AG04450 (cell line): ENCODE measurements around the gene AXDND1. TPM values are rescaled to one million over a fixed set of nuclear protein-coding genes. Genes with fewer than 3 reads are reported as not detected.
A peak's percentile ranks its signal among the peaks of the same experiment; 100 is the strongest.

ENCODE experiments used
- CTCF ChIA-PET: fragments of 300-600, 350-600 bp; formaldehyde crosslinking; extraction: SDS; loops from one replicate; lab custom pipeline; 2022; ENCODE audit warnings: antibody characterized with exemption, inconsistent platforms; lab: Charles Lee
- POLR2A ChIA-PET: fragments of 350-600 bp; formaldehyde crosslinking; extraction: SDS; loops from one replicate; lab custom pipeline; 2021; ENCODE audit warnings: antibody characterized with exemption, inconsistent platforms; lab: Yijun Ruan, JAX
- DNase-seq: peaks from one replicate; pipeline ENCODE4 v3.0.0-alpha.2; 2011; ENCODE audit warnings: low read depth, low spot score
- H3K27ac ChIP-seq: one replicate; pipeline ENCODE4 v1.5.1; 2012; ENCODE audit warnings: low read depth, low read length, control low read depth
- H3K27me3 ChIP-seq: one replicate; pipeline ENCODE4 v1.6.0; 2012; ENCODE audit warnings: low read length; ENCODE audit not compliant: control insufficient read depth, insufficient read depth
- H3K4me3 ChIP-seq: 2 replicates; pipeline ENCODE4 v1.5.1; 2011; ENCODE audit warnings: mild to moderate bottlenecking, low read depth, low read length, control low read depth
- H3K9me3 ChIP-seq: 2 replicates; pipeline ENCODE4 v1.5.1; 2012; ENCODE audit warnings: low read length; ENCODE audit not compliant: control insufficient read depth, insufficient read depth
- polyA plus RNA-seq: library from polyadenylated mRNA; depleted of rRNA; stranded (reverse); fragments of >200 nt; gene quantifications from 2 replicates; pipeline ENCODE4 v1.2.3, GENCODE V29; 2011
- TF ChIP-seq, protein P1 (sequence below): IDR thresholded peaks from 2 replicates; pipeline ENCODE4 v1.5.1; 2011; ENCODE audit warnings: low read depth, low read length, control low read depth, inconsistent platforms

AXDND1 gene
- polyA plus RNA-seq, 1 experiment, result 0.27 TPM

GRCh38 chr1:179549368-179549700 lies 183.6 kb downstream of the AXDND1 start:
- CTCF ChIA-PET, result no interaction called here

DNA sequence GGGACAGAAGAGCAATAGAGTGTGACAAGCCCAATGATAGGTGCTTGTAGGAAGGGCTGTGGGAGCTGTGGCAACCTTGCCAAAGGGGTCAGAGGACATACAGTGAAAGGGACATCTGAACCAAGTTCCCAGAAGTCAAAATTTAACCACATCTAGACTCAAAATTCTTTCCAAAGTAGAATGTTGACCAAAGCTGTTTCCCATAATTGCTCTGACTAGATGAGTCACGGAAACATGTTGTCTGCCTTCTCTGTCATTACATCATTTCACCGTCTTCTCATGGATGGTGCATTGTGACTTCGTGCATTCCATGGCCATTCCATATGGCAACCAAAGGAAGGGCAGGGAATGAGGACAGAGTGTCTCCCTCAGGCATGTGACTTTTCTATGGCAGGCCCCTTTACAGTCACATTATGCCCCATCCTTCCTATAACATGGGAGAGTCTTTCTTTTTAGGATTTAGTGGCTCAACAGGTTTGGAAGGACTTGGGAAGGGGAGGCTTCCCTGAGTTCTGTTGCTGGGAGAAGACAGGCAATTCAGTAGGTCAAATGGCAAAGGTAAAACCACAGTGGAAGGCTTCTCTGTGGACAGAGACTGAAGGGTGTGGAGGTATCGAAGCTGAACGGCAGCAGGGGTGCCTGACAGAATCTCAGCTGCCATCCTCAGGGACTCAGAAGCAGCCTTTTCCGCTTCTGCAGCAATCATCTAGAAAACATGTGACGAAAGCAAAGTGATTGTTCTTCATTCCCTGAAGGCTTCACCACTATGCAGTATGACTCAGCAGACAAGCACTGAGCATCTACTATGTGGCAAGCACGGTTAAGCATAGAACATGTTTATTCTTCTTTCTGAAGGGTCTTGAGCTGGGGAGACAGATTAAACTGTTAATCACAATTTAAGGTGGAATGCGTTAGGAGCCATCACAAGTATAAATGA lies 185.2 kb downstream of the AXDND1 start:
- Histone ChIP-seq H3K27ac (no peak overlapping the region), H3K9me3 (no peaks in the 10 kb centered on the region), H3K27me3 (no peaks in the 10 kb centered on the region), H3K4me3 (no peak overlapping the region)
- POLR2A ChIA-PET, result no interaction called here
- CTCF ChIA-PET, result interaction anchor here (1.0 kb wide), 1 partner anchor 264 kb away, joined by 4 read pairs; no protein-coding TSS in a partner anchor
- TF ChIP-seq, protein P1, sequence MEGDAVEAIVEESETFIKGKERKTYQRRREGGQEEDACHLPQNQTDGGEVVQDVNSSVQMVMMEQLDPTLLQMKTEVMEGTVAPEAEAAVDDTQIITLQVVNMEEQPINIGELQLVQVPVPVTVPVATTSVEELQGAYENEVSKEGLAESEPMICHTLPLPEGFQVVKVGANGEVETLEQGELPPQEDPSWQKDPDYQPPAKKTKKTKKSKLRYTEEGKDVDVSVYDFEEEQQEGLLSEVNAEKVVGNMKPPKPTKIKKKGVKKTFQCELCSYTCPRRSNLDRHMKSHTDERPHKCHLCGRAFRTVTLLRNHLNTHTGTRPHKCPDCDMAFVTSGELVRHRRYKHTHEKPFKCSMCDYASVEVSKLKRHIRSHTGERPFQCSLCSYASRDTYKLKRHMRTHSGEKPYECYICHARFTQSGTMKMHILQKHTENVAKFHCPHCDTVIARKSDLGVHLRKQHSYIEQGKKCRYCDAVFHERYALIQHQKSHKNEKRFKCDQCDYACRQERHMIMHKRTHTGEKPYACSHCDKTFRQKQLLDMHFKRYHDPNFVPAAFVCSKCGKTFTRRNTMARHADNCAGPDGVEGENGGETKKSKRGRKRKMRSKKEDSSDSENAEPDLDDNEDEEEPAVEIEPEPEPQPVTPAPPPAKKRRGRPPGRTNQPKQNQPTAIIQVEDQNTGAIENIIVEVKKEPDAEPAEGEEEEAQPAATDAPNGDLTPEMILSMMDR, result no peak
- DNase-seq, result peak; percentile 7

More at GRCh38 chr1:179549368-179549700, 183.6 kb downstream of the AXDND1 start:
- no peak for DNase-seq
- Histone ChIP-seq H3K4me3 (no peak overlapping the region), H3K27ac (no peak overlapping the region), H3K27me3 (no peaks in the 10 kb centered on the region), H3K9me3 (no peaks in the 10 kb centered on the region)
- POLR2A ChIA-PET, result no interaction called here
- TF ChIP-seq, protein P1, result no peak

DNA sequence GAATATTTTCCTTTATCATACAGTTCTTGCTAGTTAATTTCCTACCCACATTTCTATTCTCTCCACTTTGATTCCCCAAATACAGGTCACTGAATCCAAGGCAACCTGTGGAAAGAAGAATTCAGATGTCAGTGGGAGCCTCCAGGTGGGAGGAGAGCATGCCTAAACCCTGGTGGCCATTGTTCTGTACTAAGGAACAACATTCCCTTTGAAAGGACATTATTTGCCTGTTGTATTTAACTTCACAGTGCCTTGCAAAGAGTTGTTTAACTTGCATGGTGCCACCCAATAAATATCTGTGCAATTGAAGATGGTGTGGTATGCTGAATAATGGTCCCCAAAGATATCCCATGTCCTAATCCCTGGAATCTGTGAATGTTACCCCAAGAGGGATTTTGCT lies 188.7 kb downstream of the AXDND1 start:
- no peaks in the 10 kb centered on the region for H3K9me3 ChIP-seq
- ChIA-PET CTCF (no interaction called here), POLR2A (no interaction called here)
- H3K4me3 ChIP-seq, result no peak overlapping the region
- no peak for DNase-seq
- TF ChIP-seq, protein P1, result no peak
- H3K27ac ChIP-seq, result no peak overlapping the region
- no peaks in the 10 kb centered on the region for H3K27me3 ChIP-seq

DNA sequence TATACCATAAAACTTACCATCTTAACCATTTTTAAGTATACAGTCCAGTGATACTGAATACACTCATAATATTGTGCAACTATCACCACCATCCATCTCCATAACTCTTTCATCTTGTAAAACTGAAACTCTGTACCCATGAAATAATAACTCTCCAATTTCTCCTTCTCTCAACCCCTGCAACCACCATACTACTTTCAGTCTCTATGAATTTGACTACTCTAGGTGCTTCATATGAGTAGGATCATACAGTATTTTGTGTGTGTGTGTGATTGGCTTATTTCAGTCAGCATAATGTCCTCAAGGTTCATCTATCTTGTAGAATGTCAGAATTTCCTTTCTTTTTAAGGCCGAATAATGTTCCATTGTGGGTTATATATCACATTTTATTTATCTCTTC lies 192.3 kb downstream of the AXDND1 start:
- TF ChIP-seq, protein P1, result no peak
- ChIA-PET POLR2A (no interaction called here), CTCF (no interaction called here)
- Histone ChIP-seq H3K27me3 (no peaks in the 10 kb centered on the region), H3K9me3 (no peaks in the 10 kb centered on the region), H3K27ac (no peak overlapping the region), H3K4me3 (no peak overlapping the region)
- no peak for DNase-seq
